ENCODE data around the gene ANKRD13B.

DNA sequence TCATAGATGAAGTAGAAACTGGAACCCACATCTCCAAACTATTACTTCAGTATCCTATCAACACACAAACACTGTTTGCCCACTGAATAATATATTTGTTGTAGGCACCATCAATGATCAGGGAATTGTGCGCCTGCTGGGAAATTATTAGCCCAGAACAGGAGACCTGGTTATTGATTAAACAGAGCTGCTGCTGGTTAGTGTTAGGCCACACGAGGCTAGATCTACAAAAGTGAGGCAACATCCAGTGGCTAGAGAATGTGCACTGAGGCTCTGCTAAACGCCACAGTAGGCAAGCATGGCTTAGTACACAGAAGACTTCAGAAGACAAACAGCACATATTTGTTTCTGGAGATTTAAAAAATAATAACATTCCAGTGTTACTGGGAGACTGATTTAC is 37.1 kb upstream of the ANKRD13B start:
- no peak for TF ChIP-seq ETV6 (CRISPR knock-in tag; IDR thresholded peaks at IDR 0.05)
- TF ChIP-seq, protein P1, sequence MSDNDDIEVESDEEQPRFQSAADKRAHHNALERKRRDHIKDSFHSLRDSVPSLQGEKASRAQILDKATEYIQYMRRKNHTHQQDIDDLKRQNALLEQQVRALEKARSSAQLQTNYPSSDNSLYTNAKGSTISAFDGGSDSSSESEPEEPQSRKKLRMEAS (CRISPR knock-in tag; IDR thresholded peaks at IDR 0.05), result no peak
- no peak for TF ChIP-seq CREB1 (CRISPR knock-in tag; IDR thresholded peaks at IDR 0.05)
- TF ChIP-seq, protein P2, sequence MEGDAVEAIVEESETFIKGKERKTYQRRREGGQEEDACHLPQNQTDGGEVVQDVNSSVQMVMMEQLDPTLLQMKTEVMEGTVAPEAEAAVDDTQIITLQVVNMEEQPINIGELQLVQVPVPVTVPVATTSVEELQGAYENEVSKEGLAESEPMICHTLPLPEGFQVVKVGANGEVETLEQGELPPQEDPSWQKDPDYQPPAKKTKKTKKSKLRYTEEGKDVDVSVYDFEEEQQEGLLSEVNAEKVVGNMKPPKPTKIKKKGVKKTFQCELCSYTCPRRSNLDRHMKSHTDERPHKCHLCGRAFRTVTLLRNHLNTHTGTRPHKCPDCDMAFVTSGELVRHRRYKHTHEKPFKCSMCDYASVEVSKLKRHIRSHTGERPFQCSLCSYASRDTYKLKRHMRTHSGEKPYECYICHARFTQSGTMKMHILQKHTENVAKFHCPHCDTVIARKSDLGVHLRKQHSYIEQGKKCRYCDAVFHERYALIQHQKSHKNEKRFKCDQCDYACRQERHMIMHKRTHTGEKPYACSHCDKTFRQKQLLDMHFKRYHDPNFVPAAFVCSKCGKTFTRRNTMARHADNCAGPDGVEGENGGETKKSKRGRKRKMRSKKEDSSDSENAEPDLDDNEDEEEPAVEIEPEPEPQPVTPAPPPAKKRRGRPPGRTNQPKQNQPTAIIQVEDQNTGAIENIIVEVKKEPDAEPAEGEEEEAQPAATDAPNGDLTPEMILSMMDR (IDR thresholded peaks at IDR 0.05), result no peak
- no peak for TF ChIP-seq NR2C2 (CRISPR knock-in tag; IDR thresholded peaks at IDR 0.05)
- no peak for TF ChIP-seq JUN (CRISPR knock-in tag; IDR thresholded peaks at IDR 0.05)
- TF ChIP-seq, protein P3, sequence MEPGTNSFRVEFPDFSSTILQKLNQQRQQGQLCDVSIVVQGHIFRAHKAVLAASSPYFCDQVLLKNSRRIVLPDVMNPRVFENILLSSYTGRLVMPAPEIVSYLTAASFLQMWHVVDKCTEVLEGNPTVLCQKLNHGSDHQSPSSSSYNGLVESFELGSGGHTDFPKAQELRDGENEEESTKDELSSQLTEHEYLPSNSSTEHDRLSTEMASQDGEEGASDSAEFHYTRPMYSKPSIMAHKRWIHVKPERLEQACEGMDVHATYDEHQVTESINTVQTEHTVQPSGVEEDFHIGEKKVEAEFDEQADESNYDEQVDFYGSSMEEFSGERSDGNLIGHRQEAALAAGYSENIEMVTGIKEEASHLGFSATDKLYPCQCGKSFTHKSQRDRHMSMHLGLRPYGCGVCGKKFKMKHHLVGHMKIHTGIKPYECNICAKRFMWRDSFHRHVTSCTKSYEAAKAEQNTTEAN (CRISPR knock-in tag; IDR thresholded peaks at IDR 0.05), result no peak
- TF ChIP-seq, protein P4, sequence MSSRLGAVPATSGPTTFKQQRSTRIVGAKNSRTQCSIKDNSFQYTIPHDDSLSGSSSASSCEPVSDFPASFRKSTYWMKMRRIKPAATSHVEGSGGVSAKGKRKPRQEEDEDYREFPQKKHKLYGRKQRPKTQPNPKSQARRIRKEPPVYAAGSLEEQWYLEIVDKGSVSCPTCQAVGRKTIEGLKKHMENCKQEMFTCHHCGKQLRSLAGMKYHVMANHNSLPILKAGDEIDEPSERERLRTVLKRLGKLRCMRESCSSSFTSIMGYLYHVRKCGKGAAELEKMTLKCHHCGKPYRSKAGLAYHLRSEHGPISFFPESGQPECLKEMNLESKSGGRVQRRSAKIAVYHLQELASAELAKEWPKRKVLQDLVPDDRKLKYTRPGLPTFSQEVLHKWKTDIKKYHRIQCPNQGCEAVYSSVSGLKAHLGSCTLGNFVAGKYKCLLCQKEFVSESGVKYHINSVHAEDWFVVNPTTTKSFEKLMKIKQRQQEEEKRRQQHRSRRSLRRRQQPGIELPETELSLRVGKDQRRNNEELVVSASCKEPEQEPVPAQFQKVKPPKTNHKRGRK (CRISPR knock-in tag; IDR thresholded peaks at IDR 0.05; ENCODE audit: borderline replicate concordance), result no peak
- TF ChIP-seq SP1 (CRISPR knock-in tag; conservative IDR thresholded peaks at IDR 0.05), result no peak

Measured in WTC11 (cell line).